Suprapubic skin (tissue), 4 donors: ENCODE data around the gene SPATA3. TPM values are rescaled to one million over a fixed set of nuclear protein-coding genes. Genes with fewer than 3 reads are reported as not detected.

Source experiments
- DNase-seq, 2 donors: peaks; one replicate each; pipeline ENCODE4 v3.0.0-alpha.2; 2019; ENCODE audit warnings: low spot score in 2 of 2
- H3K27ac ChIP-seq: fragments of 200-600 bp; sonication (generic); one replicate; pipeline ENCODE4 v1.5.1; 2019
- H3K27me3 ChIP-seq: fragments of 200-600 bp; sonication (generic); one replicate; pipeline ENCODE4 v1.5.1; 2019
- H3K36me3 ChIP-seq: fragments of 200-600 bp; sonication (generic); one replicate; pipeline ENCODE4 v1.5.1; 2019
- H3K4me1 ChIP-seq: fragments of 200-600 bp; sonication (generic); one replicate; pipeline ENCODE4 v1.5.1; 2019
- H3K4me3 ChIP-seq: fragments of 200-600 bp; sonication (generic); one replicate; pipeline ENCODE4 v1.5.1; 2019; ENCODE audit warnings: mild to moderate bottlenecking
- H3K9me3 ChIP-seq: fragments of 200-600 bp; sonication (generic); one replicate; pipeline ENCODE4 v1.5.1; 2019
- CTCF ChIP-seq, 2 donors: fragments of 200-600 bp in 1 of 2; fragments of 450-650 bp in 1 of 2; sonication (generic) in 1 of 2; IDR thresholded peaks; one replicate each; pipeline ENCODE4 v1.5.1; 2016 to 2019; ENCODE audit warnings: antibody characterized with exemption in 2 of 2, mild to moderate bottlenecking in 1 of 2, moderate library complexity in 1 of 2
- EP300 ChIP-seq: sonication (generic); formaldehyde crosslinking; IDR thresholded peaks from one replicate; pipeline ENCODE4 v1.6.1; 2017; ENCODE audit warnings: antibody characterized with exemption
- POLR2A ChIP-seq, 2 donors: fragments of 450-650 bp; IDR thresholded peaks; one replicate each; pipeline ENCODE4 v1.6.1; 2017; ENCODE audit warnings: antibody characterized with exemption in 2 of 2, mild to moderate bottlenecking in 2 of 2, moderate library complexity in 2 of 2
- POLR2AphosphoS5 ChIP-seq, 3 donors: sonication (generic); formaldehyde crosslinking; IDR thresholded peaks; one replicate each; pipeline ENCODE4 v1.6.1; 2017; ENCODE audit warnings: antibody characterized with exemption in 3 of 3
- WGBS: methylation state at CpG from one replicate; pipeline ENCODE4 v1.1.5; 2018; 5-methylcytosine and 5-hydroxymethylcytosine counted together
- total RNA-seq, 4 donors: library from RNA; depleted of rRNA; stranded (reverse); fragments of >200 nt; gene quantifications; one replicate each; pipeline ENCODE4 v1.1.0, GENCODE V29; 2016

SPATA3 gene
- total RNA-seq = not detected

DNA sequence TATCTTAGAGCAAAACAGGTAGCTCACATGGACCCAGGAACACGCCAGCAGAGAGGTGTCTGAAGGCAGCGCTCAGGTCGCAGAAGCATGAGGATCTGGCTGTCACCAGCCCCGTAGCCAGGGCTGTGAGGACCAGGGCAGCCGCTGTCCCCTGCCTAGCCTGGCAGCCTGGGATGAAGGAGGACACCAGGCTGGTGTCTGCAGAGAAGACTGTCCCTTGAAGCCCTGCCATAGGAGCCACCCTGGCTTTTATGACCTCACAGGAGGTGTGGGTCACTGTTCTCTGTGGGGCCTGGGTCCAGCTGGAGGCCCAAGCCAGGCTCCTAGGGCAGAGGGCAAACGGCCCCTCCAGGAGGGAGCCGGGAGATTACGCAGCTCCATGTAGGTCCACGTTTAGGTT, at the start of gene SPATA3:
Gene SPATA3, plus strand, starts transcription at position 301 of the 400 bp plus-strand sequence. CDS start 113 bp downstream, outside the sequence.
- TF ChIP-seq CTCF (IDR thresholded peaks at IDR 0.05) (no peak), POLR2AphosphoS5 (IDR thresholded peaks at IDR 0.05) (no peak), EP300 (no peak), POLR2A (IDR thresholded peaks at IDR 0.05) (no peak)
- WGBS = 96% methylated on average over 7 of the region's 9 CpGs
- no peaks in the 10 kb centered on the region for H3K4me1 ChIP-seq
- peaks cover 46% of the 10 kb centered on the region for H3K27me3 ChIP-seq
- H3K4me3 ChIP-seq = no peak within 1 kb of the TSS
- H3K36me3 ChIP-seq = no peaks in the 10 kb centered on the region
- H3K9me3 ChIP-seq = no peaks in the 10 kb centered on the region
- DNase-seq = no peak
- H3K27ac ChIP-seq = no peak within 1 kb of the TSS

DNA sequence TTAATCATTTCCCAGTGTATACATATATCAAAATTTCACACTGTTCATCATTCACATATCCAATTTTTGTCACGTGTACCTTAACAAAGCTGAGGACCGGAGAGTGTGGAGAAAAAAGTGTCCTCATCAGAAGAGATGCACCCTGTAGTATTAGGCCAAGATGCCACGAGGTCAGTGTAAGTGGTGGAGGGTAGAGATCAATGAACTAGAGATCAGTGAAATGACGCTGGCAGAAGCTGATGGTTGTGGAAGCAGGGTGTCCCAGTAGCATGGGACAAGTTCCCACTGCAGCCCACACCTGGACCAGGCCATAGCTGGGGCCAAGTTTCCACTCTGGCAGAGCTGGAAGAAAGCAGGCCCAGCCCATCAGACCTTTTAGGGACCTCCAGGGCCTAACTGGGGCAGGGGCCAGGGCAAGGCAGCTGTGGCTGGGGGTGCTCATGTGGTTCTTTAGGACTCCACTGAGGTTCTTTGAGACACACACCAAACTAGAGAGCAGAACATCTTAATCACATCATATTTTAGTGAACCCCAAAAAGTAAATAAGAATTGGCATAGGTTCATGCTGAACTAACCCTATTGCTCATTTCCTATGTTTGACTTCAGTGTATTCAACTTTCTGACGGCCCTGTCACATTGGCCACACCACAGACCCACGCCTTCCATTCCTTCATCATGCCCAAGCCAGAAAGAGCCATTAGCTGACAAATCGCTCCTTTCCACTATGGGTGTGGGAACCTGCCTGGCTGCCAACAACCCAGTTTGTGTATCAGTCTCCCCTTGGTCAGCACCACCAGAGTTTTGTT, 49.3 kb upstream of the SPATA3 start:
- WGBS = 86% methylated on average over 7 of the region's 7 CpGs

DNA sequence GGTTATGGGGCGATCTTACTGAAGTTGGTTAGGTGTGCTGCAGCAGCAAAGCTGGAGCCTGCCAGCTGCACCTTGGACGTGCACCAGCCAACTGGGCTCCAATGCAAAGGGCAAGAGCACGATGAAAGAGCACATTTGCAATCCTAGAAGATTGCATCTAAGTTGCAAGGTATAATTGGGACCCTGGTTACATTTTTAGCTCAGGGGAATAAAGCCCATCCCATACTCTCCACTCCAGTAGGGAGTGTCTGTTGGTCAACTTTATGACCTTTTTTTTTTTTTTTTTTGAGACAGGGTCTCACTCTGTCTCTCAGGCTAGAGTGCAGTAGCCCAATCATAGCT, 48.7 kb upstream of the SPATA3 start:
- DNase-seq = no peak
- peaks cover 3% of the 10 kb centered on the region for H3K4me1 ChIP-seq
- WGBS = 80% methylated on average over 3 of the region's 3 CpGs
- no peaks in the 10 kb centered on the region for H3K9me3 ChIP-seq
- no peaks in the 10 kb centered on the region for H3K27me3 ChIP-seq
- H3K4me3 ChIP-seq = no peak overlapping the region
- no peak overlapping the region for H3K27ac ChIP-seq
- no peaks in the 10 kb centered on the region for H3K36me3 ChIP-seq
- no peak for TF ChIP-seq POLR2A (IDR thresholded peaks at IDR 0.05)
- TF ChIP-seq EP300 = no peak
- TF ChIP-seq POLR2AphosphoS5 (IDR thresholded peaks at IDR 0.05) = no peak

More for the DNA sequence above, 49.3 kb upstream of the SPATA3 start:
- no peak for TF ChIP-seq CTCF (IDR thresholded peaks at IDR 0.05)
- TF ChIP-seq POLR2A (IDR thresholded peaks at IDR 0.05) = no peak
- TF ChIP-seq EP300 = no peak
- TF ChIP-seq POLR2AphosphoS5 (IDR thresholded peaks at IDR 0.05) = no peak
- H3K4me3 ChIP-seq = no peak overlapping the region
- H3K27ac ChIP-seq = no peak overlapping the region
- no peaks in the 10 kb centered on the region for H3K36me3 ChIP-seq
- no peak for DNase-seq
- peaks cover 3% of the 10 kb centered on the region for H3K4me1 ChIP-seq
- H3K27me3 ChIP-seq = no peaks in the 10 kb centered on the region
- no peaks in the 10 kb centered on the region for H3K9me3 ChIP-seq

- no peaks in the 10 kb centered on the region for H3K27me3 ChIP-seq
- H3K27ac ChIP-seq = no peak overlapping the region
- no peaks in the 10 kb centered on the region for H3K9me3 ChIP-seq
- no peak overlapping the region for H3K4me3 ChIP-seq
- peak in 1 of 2 donors; percentile 4 for DNase-seq
- TF ChIP-seq POLR2AphosphoS5 (IDR thresholded peaks at IDR 0.05) = no peak
- no peak for TF ChIP-seq POLR2A (IDR thresholded peaks at IDR 0.05)
- TF ChIP-seq EP300 = no peak
- TF ChIP-seq CTCF (IDR thresholded peaks at IDR 0.05) = no peak
- peaks cover 3% of the 10 kb centered on the region for H3K4me1 ChIP-seq
- no peaks in the 10 kb centered on the region for H3K36me3 ChIP-seq
- WGBS = 94% methylated on average over 9 of the region's 10 CpGs
Observed at GRCh38 chr2:230947908-230948365, 48.0 kb upstream of the SPATA3 start.

- Histone ChIP-seq H3K9me3 (no peaks in the 10 kb centered on the region), H3K4me1 (no peaks in the 10 kb centered on the region), H3K36me3 (no peaks in the 10 kb centered on the region), H3K4me3 (no peak overlapping the region), H3K27ac (no peak overlapping the region), H3K27me3 (no peaks in the 10 kb centered on the region)
- 89% methylated on average over 20 of the region's 20 CpGs for WGBS
- TF ChIP-seq POLR2A (IDR thresholded peaks at IDR 0.05) = no peak
- no peak for TF ChIP-seq CTCF (IDR thresholded peaks at IDR 0.05)
- no peak for TF ChIP-seq EP300
- no peak for TF ChIP-seq POLR2AphosphoS5 (IDR thresholded peaks at IDR 0.05)
- peak in 1 of 2 donors; percentile 70 for DNase-seq
Observed at GRCh38 chr2:230949966-230950873, 45.7 kb upstream of the SPATA3 start.
